ENCODE measurements around the gene MYL12B.

MYL12B gene

GRCh38 chr18:3236470-3236869 lies 25.5 kb upstream of the MYL12B start:
- no peak for DNase-seq

GRCh38 chr18:3238742-3239141 lies 23.2 kb upstream of the MYL12B start:
- no peak for DNase-seq

GRCh38 chr18:3245185-3245564 lies 16.8 kb upstream of the MYL12B start:
- DNase-seq: no peak

- peak in 13 of 14 donors; percentile 11 to 80 (median 69) for DNase-seq
Observed at GRCh38 chr18:3245853-3246634, 15.9 kb upstream of the MYL12B start.

DNA sequence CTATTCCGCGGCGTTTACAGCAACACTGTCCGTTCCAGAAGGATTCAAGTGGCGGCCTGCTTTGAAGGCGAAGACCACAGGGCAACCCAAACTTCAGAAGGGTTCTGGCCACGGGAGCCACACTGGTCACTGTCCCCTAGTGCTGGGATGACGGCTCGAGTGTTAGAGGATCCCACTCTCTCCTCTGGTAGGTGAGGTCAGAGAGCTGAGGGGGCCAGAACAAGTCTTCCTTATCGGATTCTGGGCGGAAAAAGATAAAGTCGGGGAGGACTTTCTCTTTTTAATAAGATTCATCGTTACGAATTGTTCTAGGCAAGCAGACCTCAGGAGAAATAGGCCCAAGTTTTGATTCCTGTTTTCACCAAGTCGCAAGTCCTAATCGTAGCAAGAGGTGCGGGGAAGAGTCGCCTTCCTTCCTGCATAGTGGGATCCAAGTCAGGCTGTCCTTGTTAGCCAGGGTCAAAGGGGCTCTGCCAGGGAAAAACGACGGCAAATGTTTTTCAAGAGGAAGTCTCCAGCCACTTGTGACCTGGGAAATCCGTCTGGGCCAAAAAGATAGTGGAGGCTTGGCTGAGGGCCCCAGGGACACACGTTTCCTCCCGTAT lies 15.2 kb upstream of the MYL12B start:
- DNase-seq: peak in 12 of 14 donors; percentile 10 to 78 (median 52)

- DNase-seq: peak; percentile 65 to 96 (median 92)
Observed at GRCh38 chr18:3247240-3248061, 14.5 kb upstream of the MYL12B start, which contains the start of gene MYL12A. MYL12A (plus strand) TSS chr18:3247801; CDS start chr18:3253248, 5,447 bp downstream.

GRCh38 chr18:3248062-3248657 lies 13.8 kb upstream of the MYL12B start:
- DNase-seq: peak in 4 of 14 donors; percentile 43 to 59 (median 52)

GRCh38 chr18:3248658-3249359 lies 13.1 kb upstream of the MYL12B start:
- no peak for DNase-seq

DNA sequence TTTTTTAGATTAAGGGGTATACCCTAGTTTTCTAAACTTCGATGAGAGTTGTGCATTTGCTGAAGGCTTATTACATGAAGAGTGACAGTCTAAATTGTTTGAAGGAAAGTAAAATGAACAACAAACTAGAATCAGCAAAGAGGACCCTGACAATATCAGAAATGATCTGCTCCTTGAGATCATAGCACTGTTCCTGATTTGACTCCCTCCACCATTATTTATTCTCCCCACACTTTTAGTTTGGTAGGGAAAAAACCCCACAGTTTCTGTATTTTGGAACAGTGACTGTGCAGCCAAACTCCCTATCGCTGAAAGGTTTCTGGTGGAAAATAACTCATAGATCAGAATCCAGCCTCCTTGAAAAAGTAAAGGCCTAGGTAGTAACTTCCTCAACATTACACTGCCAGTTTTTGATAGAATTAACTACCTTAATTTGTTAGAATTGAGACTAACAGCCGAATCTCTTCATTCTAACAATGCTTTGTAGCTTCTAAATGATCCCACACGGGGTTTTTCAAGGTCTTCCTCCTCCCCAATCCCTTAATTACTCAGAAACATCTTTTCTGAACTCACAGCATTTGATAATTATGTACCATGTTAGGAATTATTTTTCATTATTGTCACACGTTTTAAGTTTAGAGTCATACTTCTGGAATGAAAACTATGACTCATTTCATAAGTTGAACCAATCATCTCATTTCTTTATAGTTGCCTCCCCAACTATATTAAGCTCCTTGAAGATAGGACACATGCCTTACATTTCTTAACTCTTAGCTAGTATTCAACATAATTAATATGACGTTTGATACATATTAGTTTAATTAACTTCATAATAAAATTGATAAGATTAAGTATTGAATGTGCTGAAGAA lies 11.5 kb upstream of the MYL12B start:
- DNase-seq: no peak

- no peak for DNase-seq
Observed at GRCh38 chr18:3251249-3251962, 10.5 kb upstream of the MYL12B start.

- no peak for DNase-seq
Observed at GRCh38 chr18:3251963-3252277, 10.0 kb upstream of the MYL12B start.

DNA sequence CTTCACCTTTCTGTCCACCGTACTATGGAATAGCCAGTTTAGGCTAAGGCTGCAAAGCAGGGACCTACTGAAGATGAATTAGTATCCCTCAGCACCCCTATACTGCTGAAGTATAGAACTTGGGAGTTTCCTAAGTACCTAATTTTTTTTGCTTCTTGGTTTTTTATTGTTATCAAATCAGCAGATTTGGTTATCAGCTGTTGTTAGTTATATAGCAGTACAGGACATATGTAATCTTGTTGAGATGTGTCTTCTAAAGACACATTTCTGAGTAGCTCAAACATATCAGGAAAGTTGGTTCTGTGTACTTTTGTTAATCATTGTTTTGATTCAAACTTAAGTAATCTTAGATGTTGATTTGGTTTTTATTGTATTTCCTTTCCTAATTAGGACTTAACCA lies 9.1 kb upstream of the MYL12B start:
- DNase-seq: no peak

GRCh38 chr18:3254725-3255124 lies 7.2 kb upstream of the MYL12B start:
- no peak for DNase-seq

DNA sequence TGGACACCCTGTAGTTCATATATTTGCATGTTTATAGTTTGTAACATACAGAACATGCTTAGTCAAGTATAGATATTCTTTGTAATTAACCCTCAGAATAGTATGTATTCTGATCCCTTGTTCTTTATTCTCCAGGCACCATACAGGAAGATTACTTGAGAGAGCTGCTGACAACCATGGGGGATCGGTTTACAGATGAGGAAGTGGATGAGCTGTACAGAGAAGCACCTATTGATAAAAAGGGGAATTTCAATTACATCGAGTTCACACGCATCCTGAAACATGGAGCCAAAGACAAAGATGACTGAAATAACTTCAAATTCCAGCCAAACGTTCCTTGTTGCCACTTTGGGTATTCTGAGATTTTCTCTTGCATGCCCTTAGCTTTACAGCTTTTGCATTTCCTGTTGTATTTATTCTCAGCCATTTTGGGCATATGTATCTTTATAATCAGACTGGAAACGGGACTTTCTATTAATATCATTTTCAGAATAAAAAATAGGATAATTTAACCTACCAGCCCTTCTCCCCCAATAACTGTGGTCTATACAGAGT lies 6.2 kb upstream of the MYL12B start:
- DNase-seq: no peak

DNA sequence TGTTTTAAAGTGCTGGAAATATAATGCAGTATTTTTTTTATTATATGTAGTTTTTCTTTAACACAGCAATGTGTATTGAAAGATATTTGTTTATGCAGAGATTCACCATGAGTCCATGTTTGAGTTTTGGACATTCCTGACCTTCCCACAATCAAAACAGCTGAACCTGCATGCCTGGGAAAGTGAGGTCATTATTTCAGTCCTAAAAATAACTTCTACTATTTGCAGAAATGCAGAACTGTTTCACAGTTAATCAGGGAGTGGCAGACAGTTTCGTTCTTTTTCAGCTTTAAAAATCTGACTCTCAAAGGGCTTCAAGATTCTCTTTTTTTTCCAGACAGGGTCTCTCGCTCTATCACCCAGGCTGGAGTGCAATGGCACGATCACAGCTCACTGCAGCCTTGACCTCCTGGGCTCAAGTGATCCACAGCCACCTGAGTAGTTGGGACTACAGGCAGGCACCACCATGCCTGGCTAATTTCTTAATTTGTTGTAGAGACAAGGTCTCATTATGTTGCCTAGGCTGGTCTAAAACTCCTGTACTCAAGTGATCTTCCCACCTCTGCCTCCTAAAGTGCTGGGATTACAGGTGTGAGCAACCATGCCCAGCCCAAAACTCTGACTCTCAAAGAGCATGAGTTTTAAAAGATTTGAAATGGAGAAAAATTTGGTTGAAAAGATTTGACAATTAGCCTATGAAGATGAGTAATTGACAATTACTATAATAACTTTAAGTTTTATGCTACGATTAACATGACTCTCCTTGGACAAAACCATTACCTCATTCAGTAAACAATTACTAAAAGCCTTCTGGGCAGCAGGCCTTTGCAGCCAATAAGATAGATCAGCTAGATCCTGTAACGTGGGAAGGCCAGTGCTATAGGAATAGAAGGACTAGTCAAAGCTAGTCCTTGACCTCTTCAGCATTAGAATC lies 5.0 kb upstream of the MYL12B start:
- no peak for DNase-seq

- no peak for DNase-seq
Observed at GRCh38 chr18:3257627-3258120, 4.3 kb upstream of the MYL12B start.

DNA sequence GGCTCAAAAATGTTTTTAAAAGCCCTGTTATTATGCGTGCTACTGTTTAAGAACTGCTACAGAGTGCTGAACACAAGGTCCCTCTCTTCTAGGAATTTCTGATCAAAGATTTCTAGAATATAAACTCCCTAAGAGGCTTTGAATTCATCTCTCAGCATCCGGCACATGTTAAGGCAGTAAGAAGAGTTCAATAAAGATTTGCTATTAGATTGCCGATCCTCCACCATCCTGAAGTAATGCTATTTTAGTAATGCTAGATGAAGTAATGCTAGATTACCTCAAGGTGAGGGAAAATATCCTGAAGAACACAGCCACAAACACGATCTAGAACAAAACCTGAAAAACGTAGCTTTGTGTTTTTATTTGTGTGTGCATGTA lies 949 bp upstream of the MYL12B start:
- no peak for DNase-seq

- peak in 2 of 14 donors; percentile 63 to 72 for DNase-seq
Observed at GRCh38 chr18:3262234-3263131, 550 bp downstream of the MYL12B start.
